Measurements from ENCODE around the gene TMEM106C. TPM values are rescaled to one million over a fixed set of nuclear protein-coding genes. Genes with fewer than 3 reads are reported as not detected.

The TMEM106C gene, protein sequence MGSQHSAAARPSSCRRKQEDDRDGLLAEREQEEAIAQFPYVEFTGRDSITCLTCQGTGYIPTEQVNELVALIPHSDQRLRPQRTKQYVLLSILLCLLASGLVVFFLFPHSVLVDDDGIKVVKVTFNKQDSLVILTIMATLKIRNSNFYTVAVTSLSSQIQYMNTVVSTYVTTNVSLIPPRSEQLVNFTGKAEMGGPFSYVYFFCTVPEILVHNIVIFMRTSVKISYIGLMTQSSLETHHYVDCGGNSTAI
- 100 to 1,000 TPM in 1 of 2 donors, 10 to 100 TPM in 1; 54.7 to 107 TPM for total RNA-seq

DNA sequence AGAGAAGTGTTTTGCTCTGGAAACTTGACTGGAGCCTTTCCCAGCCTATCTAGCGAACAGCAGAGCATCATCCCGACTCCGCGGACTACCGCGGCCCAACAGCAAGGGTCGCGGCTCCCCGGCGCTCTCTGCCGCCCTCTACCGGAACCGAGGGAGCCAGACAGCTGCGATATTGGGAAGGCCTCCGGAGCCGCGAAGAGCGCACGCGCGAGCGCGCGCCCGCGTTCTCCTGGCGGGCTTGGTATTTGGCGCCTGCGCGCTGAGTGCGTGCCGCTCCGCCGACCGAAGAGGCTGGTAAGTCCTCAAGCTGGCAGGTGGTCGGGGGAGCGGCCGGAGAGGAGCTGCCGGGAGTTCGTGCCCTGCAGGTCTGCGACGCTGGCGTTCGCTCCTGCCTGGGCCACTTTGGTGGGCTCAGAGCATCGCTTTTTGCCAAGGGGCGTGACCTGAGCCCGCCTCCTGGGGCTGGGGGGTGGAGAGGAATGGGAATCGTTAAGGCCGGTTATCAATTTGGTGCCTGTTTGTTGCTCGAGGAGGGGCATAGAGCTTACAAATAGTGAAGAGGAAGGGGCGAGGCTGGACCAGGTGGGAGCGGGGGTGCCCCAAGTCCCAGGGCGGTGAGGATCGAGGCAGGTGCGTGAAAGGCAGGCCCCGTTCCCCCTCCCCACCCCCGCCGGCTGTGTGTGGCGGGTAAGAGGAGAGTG is at the start of gene TMEM106C:
TSS of gene TMEM106C (plus strand) at position 257 of the 701 bp plus-strand sequence. CDS start 641 bp downstream, outside the sequence.
- Histone ChIP-seq H3K4me3 (peak within 1 kb of the TSS; percentile 65 to 83), H3K9me3 (no peaks in the 10 kb centered on the region), H3K4me1 (peaks cover 0 to 19% of the 10 kb centered on the region in 2 donors), H3K27me3 (no peaks in the 10 kb centered on the region), H3K27ac (peak within 1 kb of the TSS; percentile 68 to 76), H3K36me3 (no peaks in the 10 kb centered on the region)
- TF ChIP-seq, protein P1, sequence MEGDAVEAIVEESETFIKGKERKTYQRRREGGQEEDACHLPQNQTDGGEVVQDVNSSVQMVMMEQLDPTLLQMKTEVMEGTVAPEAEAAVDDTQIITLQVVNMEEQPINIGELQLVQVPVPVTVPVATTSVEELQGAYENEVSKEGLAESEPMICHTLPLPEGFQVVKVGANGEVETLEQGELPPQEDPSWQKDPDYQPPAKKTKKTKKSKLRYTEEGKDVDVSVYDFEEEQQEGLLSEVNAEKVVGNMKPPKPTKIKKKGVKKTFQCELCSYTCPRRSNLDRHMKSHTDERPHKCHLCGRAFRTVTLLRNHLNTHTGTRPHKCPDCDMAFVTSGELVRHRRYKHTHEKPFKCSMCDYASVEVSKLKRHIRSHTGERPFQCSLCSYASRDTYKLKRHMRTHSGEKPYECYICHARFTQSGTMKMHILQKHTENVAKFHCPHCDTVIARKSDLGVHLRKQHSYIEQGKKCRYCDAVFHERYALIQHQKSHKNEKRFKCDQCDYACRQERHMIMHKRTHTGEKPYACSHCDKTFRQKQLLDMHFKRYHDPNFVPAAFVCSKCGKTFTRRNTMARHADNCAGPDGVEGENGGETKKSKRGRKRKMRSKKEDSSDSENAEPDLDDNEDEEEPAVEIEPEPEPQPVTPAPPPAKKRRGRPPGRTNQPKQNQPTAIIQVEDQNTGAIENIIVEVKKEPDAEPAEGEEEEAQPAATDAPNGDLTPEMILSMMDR (IDR thresholded peaks at IDR 0.05) = peak; percentile 98 to 99
- DNase-seq (ENCODE audit: low spot score) = peak; percentile 86

DNA sequence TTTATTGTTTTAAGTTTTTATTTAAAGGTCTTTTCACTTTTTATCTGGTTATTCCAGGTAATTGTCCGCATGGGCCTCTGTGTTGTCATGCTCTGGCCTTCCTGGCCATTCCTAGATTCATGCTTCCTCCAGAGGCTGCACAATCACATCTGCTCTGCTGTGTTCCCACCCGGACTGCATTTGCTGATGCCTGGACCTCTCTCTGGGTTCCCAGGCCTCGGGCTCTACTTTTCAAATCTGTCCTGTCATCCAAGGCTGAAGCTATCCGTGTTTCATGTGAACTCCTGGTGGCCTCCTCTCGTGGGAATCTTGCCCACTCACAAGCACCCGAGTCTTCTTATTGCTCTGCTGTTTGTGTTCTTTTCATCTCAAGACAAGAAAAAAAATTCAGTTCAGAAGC is 42.5 kb upstream of the TMEM106C start:
- Histone ChIP-seq H3K9me3 (no peaks in the 10 kb centered on the region), H3K4me1 (no peaks in the 10 kb centered on the region), H3K4me3 (no peak overlapping the region), H3K27ac (no peak overlapping the region), H3K27me3 (no peaks in the 10 kb centered on the region), H3K36me3 (no peaks in the 10 kb centered on the region)
- no peak for DNase-seq (ENCODE audit: low spot score)
- TF ChIP-seq, protein P1 (IDR thresholded peaks at IDR 0.05) = no peak

DNA sequence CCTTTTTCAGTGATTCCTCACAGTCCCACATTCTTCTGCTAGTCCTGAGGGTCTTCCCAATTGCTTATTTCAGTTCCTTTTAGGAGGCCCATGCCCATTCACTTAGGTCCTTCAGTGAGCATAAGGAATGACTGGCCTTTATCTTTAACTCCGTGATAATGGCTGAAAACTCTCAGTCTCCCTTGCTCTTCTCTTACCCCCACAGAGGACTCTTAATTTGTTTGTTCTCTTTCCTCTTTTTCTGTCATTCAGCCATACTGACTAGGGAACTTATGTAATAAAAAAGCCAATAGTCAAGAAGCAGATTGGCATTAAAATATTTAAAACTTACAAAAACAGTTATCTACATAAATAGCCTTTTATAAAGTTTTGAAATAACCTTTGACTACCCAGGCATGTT is 41.5 kb upstream of the TMEM106C start:
- no peak overlapping the region for H3K4me3 ChIP-seq
- H3K4me1 ChIP-seq = no peaks in the 10 kb centered on the region
- DNase-seq (ENCODE audit: low spot score) = no peak
- TF ChIP-seq, protein P1 (IDR thresholded peaks at IDR 0.05) = no peak
- H3K36me3 ChIP-seq = no peaks in the 10 kb centered on the region
- no peaks in the 10 kb centered on the region for H3K27me3 ChIP-seq
- H3K27ac ChIP-seq = no peak overlapping the region
- H3K9me3 ChIP-seq = no peaks in the 10 kb centered on the region

DNA sequence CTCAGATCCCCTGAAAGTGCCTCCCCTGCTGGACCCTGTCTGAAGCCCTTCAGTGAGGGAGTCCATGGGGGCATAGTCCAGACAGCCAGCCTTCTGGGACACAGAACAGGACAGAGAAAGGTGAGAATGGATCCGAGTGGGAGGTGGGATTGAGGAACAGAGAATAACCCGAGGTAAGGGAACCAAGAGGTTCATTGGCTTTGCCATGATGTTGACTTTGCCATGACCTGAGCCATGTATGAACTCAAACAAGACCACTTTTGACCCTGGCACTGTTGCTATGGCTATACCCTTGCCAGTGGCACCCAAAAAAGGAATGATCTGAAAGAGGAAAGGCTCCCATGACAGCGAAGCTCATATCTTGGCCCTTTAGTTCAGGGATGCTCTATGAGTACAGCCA is 36.0 kb upstream of the TMEM106C start:
- Histone ChIP-seq H3K36me3 (no peaks in the 10 kb centered on the region), H3K9me3 (no peaks in the 10 kb centered on the region), H3K4me3 (no peak overlapping the region), H3K4me1 (no peaks in the 10 kb centered on the region), H3K27ac (no peak overlapping the region), H3K27me3 (no peaks in the 10 kb centered on the region)
- TF ChIP-seq, protein P1 (IDR thresholded peaks at IDR 0.05) = no peak
- DNase-seq (ENCODE audit: low spot score) = no peak

DNA sequence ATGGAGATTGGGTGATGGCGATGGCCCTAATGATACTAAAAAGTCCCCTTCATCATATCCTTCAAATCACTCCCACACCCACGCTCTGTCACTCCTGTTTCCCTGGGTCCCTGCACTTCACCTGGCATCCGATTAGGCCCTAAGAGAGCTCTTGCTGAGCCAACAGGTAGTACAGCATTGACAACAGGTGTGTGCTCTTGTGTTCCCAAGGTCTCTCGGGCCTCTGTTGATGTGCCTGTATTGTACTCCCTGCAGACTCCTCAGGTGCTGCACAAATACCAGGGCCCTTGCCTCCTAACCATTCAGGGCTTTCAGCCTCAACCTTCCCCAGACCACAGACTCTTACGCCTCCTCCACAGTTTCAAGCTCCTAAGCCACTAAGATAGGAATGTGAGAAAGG is 32.8 kb upstream of the TMEM106C start:
- TF ChIP-seq, protein P1 (IDR thresholded peaks at IDR 0.05) = no peak
- H3K27me3 ChIP-seq = no peaks in the 10 kb centered on the region
- H3K4me3 ChIP-seq = no peak overlapping the region
- H3K4me1 ChIP-seq = peaks cover 0 to 9% of the 10 kb centered on the region in 2 donors
- H3K9me3 ChIP-seq = no peaks in the 10 kb centered on the region
- H3K36me3 ChIP-seq = no peaks in the 10 kb centered on the region
- no peak overlapping the region for H3K27ac ChIP-seq
- DNase-seq (ENCODE audit: low spot score) = no peak
